ENCODE results near the gene C16orf96.

GRCh38 chr16:4535627-4536108 lies 20.5 kb upstream of the C16orf96 start:
- TF ChIP-seq CTCF (conservative IDR thresholded peaks at IDR 0.05) = no peak
- no peak for TF ChIP-seq EZH2 (IDR thresholded peaks at IDR 0.05; ENCODE audit: low read depth)
